22Rv1 (cell line): Measurements from ENCODE around the gene GAL3ST2.

Experiments used
- H3K27ac ChIP-seq: fragments of 450-650 bp; 2 replicates; pipeline ENCODE4 v1.5.1; 2017
- CTCF ChIP-seq: fragments of 450-650 bp; IDR thresholded peaks from 2 replicates; pipeline ENCODE4 v1.5.1; 2017; ENCODE audit warnings: mild to moderate bottlenecking
- ZFX ChIP-seq: fragments of 450-650 bp; IDR thresholded peaks from 2 replicates; pipeline ENCODE4 v1.6.1; 2017; ENCODE audit warnings: antibody characterized with exemption, borderline replicate concordance

GAL3ST2 gene

GRCh38 chr2:241733391-241734207, 43.0 kb upstream of the GAL3ST2 start:
- peak overlapping the region; percentile 75; the same call in 1 of the 2 replicates for H3K27ac ChIP-seq
- TF ChIP-seq ZFX (no peak), CTCF (no peak)

DNA sequence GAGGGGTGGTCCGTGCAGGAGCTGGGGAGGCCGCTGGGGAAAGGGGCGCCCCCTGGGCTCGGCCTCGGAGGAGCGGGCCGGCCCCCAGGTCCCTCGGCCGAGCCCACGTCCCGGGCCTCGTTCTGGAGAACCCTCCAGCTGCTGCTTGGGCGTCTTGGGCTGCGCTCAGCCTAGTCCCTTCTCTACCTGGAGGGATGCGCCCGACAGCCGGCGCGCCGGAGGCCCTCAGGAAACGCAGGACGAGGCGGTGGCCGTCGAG, 42.5 kb upstream of the GAL3ST2 start:
- TF ChIP-seq ZFX (no peak), CTCF (peak; percentile 16; the same call in 1 of the 2 replicates)
- H3K27ac ChIP-seq, result peak overlapping the region; percentile 75

- H3K27ac ChIP-seq, result peak within 1 kb of the TSS; percentile 75
- no peak for TF ChIP-seq ZFX
- TF ChIP-seq CTCF, result no peak
Observed at GRCh38 chr2:241734467-241735208, 42.0 kb upstream of the GAL3ST2 start, which contains the start of gene D2HGDH. Gene D2HGDH, plus strand, starts transcription at chr2:241734630. Its CDS starts 595 bp downstream, at chr2:241735225.

- TF ChIP-seq CTCF (no peak), ZFX (no peak)
- no peak overlapping the region for H3K27ac ChIP-seq
Observed at GRCh38 chr2:241736111-241736510, 40.5 kb upstream of the GAL3ST2 start.

- TF ChIP-seq CTCF (no peak), ZFX (no peak)
- no peak overlapping the region for H3K27ac ChIP-seq
Observed at GRCh38 chr2:241738040-241738686, 38.5 kb upstream of the GAL3ST2 start.

DNA sequence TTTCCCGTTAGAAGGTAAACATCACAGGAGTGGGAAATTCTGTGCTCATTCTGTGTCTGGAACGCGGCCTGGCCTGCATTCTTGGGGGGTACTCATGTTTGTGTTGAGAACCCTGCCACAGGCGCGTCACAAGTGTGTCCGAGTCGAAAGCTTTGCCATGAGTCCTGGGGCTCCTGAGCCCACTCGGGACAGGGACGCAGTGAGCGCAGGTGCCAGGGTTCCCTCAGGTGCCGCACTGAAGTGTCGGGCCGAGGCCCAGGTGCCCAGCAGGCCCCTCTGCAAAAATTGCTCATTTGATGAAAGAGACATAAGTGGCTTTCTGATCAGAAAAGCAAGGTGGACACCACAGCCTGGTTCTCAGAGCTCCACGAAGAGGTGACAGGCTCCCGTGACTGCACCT, 37.4 kb upstream of the GAL3ST2 start:
- TF ChIP-seq CTCF, result no peak
- TF ChIP-seq ZFX, result no peak

DNA sequence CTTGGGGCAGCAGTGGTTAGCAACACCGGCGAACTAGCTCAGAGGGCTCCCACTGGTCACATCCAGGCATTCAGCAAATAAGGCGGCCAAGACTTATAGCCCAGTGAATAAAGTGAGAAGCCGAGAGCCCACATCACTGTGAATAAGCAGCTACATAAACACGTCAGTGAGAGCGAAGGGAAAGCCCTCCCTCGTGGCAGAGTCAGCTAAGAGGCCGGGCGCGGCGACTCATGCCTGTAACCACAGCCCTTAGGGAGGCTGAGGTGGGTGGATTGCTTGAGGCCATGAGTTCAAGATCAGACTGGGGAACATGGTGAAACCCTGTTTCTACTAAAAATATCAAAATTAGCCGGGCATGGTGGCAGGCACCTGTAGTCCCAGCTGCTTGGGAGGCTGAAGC, 37.0 kb upstream of the GAL3ST2 start:
- TF ChIP-seq ZFX (no peak), CTCF (no peak)
- H3K27ac ChIP-seq, result no peak overlapping the region

More for the DNA sequence above, 37.4 kb upstream of the GAL3ST2 start:
- no peak overlapping the region for H3K27ac ChIP-seq
